Measurements from ENCODE around the gene SMPDL3B. TPM values are rescaled to one million over a fixed set of nuclear protein-coding genes. Genes with fewer than 3 reads are reported as not detected.

SMPDL3B gene
- polyA plus RNA-seq, 1 donor (not counting 4 experiments of a cell fraction or from before 2014, with no cell fraction given), result 0.51 TPM

GRCh38 chr1:27941671-27942540 is 7.1 kb downstream of the SMPDL3B start:
- Histone ChIP-seq H3K4me2 (ENCODE audit: control insufficient read depth, extremely low read depth, insufficient read depth, low read depth, low read length) (no peak overlapping the region), H3K9me3 (ENCODE audit: control insufficient read depth, low read depth, low read length) (no peaks in the 10 kb centered on the region), H3K4me1 (ENCODE audit: control insufficient read depth, extremely low read depth, insufficient read depth, low read length) (no peaks in the 10 kb centered on the region), H3K9me1 (ENCODE audit: control insufficient read depth, extremely low read depth, insufficient read depth, low read length) (no peaks in the 10 kb centered on the region), H3K9ac (ENCODE audit: control insufficient read depth, extremely low read depth, insufficient read depth, low read length) (no peak overlapping the region), H3K79me2 (ENCODE audit: control insufficient read depth, insufficient read depth, low read length) (no peaks in the 10 kb centered on the region), H3K36me3 (ENCODE audit: control insufficient read depth in 2 of 2, extremely low read depth in 1 of 2, insufficient read depth in 2 of 2, low read length in 2 of 2) (no peaks in the 10 kb centered on the region), H3K27ac (ENCODE audit: control insufficient read depth, insufficient read depth, low read length) (no peak overlapping the region), H3K4me3 (ENCODE audit: control insufficient read depth in 2 of 3, extremely low read depth in 1 of 3, insufficient read depth in 2 of 3, low read depth in 1 of 3, low read length in 3 of 3) (no peak overlapping the region), H3K27me3 (ENCODE audit: control insufficient read depth, extremely low read depth, insufficient read depth, low read length) (no peaks in the 10 kb centered on the region), H2AFZ (ENCODE audit: control insufficient read depth, low read length) (no peak overlapping the region), H4K20me1 (ENCODE audit: control insufficient read depth, extremely low read depth, insufficient read depth, low read length) (no peaks in the 10 kb centered on the region)
- dilution Hi-C loops (cut with MboI; ENCODE audit: extremely low pct_ligation_motif_present, low sequenced_read_pairs), result no loop called here
- DNase-seq (ENCODE audit: low read depth, low spot score), result no peak
- no peak for FAIRE-seq
- TF ChIP-seq EZH2 (IDR thresholded peaks at IDR 0.05; ENCODE audit: low read length), result no peak
- no peak for TF ChIP-seq CTCF (optimal IDR thresholded peaks at IDR 0.05 in 1 of 3, IDR thresholded peaks at IDR 0.05 in 1 of 3, conservative IDR thresholded peaks at IDR 0.05 in 1 of 3; ENCODE audit: extremely low read depth in 1 of 3, insufficient read depth in 2 of 3, low read length in 3 of 3)

GRCh38 chr1:27945020-27945419 is 10.2 kb downstream of the SMPDL3B start:
- Histone ChIP-seq H3K4me3 (ENCODE audit: control insufficient read depth in 2 of 3, extremely low read depth in 1 of 3, insufficient read depth in 2 of 3, low read depth in 1 of 3, low read length in 3 of 3) (no peak overlapping the region), H2AFZ (ENCODE audit: control insufficient read depth, low read length) (no peak overlapping the region), H3K9me3 (ENCODE audit: control insufficient read depth, low read depth, low read length) (no peaks in the 10 kb centered on the region), H3K27ac (ENCODE audit: control insufficient read depth, insufficient read depth, low read length) (no peak overlapping the region), H3K36me3 (ENCODE audit: control insufficient read depth in 2 of 2, extremely low read depth in 1 of 2, insufficient read depth in 2 of 2, low read length in 2 of 2) (no peaks in the 10 kb centered on the region), H3K27me3 (ENCODE audit: control insufficient read depth, extremely low read depth, insufficient read depth, low read length) (peaks cover 5% of the 10 kb centered on the region), H3K79me2 (ENCODE audit: control insufficient read depth, insufficient read depth, low read length) (no peaks in the 10 kb centered on the region), H4K20me1 (ENCODE audit: control insufficient read depth, extremely low read depth, insufficient read depth, low read length) (no peaks in the 10 kb centered on the region), H3K4me2 (ENCODE audit: control insufficient read depth, extremely low read depth, insufficient read depth, low read depth, low read length) (no peak overlapping the region), H3K9me1 (ENCODE audit: control insufficient read depth, extremely low read depth, insufficient read depth, low read length) (no peaks in the 10 kb centered on the region), H3K4me1 (ENCODE audit: control insufficient read depth, extremely low read depth, insufficient read depth, low read length) (no peaks in the 10 kb centered on the region), H3K9ac (ENCODE audit: control insufficient read depth, extremely low read depth, insufficient read depth, low read length) (no peak overlapping the region)
- TF ChIP-seq EZH2 (IDR thresholded peaks at IDR 0.05; ENCODE audit: low read length), result no peak
- FAIRE-seq, result no peak
- DNase-seq (ENCODE audit: low read depth, low spot score), result no peak
- dilution Hi-C loops (cut with MboI; ENCODE audit: extremely low pct_ligation_motif_present, low sequenced_read_pairs), result no loop called here
